ENCODE measurements around the gene NOL4L.

Gene NOL4L

DNA sequence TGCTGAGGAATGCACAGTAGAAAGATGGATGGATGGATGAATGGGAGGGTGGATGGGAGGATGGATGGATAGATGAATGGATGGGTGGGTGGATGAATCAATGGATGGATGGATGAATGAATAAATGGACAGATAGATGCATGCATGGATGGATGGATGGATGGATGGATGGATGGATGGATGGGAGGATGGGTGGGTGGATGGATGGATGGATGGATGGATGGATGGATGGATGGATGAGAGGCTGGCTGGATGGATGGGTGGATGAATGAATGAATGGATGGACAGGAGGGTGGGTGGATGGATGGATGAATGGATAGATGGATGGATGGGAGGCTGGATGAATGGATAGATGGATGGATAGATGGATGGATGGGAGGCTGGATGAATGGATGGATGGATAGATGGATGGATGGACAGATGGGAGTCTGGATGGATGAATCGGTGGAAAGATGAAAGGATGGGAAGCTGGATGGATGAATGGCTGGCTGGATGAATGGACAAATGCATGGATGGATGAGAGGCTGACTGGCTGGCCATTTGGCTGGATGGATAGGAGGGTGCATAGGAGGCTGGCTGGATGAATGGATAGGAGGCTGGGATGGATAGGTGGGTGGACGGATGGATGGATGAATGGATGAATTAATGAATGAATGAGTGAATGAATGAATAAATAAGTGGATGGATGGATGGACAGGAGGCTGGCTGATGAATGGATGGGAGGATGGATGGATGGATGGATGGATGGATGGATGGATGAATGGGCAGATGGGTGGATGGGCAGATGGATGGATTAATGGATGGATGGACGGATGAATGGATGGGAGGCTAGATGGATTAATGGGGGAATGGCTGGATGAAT is 28.3 kb upstream of the NOL4L start:
- no peak for DNase-seq (ENCODE audit: low read depth in 3 of 3)

- DNase-seq (ENCODE audit: low read depth in 3 of 3): no peak
These were observed 27.4 kb upstream of the NOL4L start for GRCh38 chr20:32612351-32613191.

DNA sequence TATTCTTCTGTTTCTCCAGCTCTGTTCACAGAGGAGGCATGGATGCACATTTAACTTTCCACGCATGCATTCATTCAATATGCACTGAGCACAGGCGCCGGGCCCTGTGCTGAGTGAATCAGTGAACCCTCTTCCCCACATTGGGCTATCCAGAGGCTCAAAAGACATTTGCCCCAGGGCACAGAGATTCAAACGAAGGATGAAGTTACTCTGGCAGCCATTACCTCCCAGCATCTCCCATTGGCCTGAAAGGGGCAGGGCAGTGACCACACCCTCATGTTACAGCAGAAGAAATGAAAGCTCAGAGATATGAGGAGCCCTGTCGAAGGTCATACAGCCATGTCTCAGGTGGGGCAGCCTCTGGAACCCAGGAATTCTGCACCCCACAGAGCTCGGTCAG is 26.7 kb upstream of the NOL4L start:
- no peak for DNase-seq (ENCODE audit: low read depth in 3 of 3)

DNA sequence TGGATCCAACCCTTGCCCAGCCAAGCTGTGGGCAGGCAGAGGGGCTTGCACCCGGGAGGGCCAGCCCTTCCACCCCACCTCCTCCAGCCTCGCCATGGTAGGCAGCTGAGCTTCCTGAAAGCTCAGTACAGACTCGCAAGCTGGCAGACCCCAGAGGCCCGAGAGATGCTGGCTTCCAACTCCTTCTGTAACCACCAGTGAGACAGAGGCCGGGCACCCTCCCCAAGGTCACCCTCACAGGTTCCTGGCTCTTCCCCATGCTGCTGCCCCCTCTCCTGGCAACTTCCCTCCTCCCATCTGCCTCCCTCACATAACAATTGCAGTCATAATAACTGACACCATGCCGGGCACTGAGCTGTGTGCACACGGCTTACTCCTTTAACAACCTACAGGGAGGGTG is 26.2 kb upstream of the NOL4L start:
- DNase-seq (ENCODE audit: low read depth in 3 of 3): no peak

DNA sequence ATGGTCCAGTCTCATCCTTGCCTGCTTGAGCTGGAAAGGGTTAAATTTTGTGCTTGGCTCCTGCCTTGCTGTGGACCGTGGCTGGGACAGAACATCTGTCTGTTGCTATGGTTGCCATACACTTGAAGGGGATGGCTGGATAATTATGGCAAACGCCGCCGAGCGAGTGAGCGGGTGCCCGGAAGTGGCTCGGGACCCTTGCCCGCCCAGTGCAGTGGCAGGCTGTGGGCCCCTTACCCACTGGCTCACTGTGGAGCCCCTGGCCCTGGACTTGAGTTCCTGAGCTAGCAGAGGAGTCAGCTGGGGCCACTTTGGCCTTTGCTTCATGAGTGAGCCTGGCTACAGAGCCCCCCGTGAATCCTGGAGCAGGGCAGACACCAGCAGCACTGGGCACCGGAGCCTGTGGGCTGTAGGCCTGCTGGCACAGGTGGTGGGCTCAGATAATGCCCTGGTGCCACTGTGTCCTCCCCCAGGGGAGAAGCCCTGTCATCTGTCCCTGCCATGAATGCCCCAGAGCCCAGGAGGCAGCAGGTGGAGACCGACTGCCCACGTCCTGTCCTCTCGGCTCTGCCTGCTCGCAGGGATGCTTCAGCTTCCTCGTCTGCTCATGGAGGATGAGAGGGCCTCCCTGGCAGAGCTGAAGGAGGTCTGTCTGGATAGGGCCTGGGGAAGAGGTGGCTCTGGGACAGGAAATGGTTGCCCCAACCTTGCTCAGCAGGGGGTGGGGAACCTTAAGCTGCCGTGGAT is 25.5 kb upstream of the NOL4L start:
- DNase-seq (ENCODE audit: low read depth in 3 of 3): no peak

GRCh38 chr20:32609993-32610392 is 24.9 kb upstream of the NOL4L start:
- no peak for DNase-seq (ENCODE audit: low read depth in 3 of 3)

- no peak for DNase-seq (ENCODE audit: low read depth in 3 of 3)
These were observed 24.1 kb upstream of the NOL4L start for GRCh38 chr20:32609111-32609773.

- DNase-seq (ENCODE audit: low read depth in 3 of 3): no peak
These were observed 23.5 kb upstream of the NOL4L start for GRCh38 chr20:32608664-32609015.

DNA sequence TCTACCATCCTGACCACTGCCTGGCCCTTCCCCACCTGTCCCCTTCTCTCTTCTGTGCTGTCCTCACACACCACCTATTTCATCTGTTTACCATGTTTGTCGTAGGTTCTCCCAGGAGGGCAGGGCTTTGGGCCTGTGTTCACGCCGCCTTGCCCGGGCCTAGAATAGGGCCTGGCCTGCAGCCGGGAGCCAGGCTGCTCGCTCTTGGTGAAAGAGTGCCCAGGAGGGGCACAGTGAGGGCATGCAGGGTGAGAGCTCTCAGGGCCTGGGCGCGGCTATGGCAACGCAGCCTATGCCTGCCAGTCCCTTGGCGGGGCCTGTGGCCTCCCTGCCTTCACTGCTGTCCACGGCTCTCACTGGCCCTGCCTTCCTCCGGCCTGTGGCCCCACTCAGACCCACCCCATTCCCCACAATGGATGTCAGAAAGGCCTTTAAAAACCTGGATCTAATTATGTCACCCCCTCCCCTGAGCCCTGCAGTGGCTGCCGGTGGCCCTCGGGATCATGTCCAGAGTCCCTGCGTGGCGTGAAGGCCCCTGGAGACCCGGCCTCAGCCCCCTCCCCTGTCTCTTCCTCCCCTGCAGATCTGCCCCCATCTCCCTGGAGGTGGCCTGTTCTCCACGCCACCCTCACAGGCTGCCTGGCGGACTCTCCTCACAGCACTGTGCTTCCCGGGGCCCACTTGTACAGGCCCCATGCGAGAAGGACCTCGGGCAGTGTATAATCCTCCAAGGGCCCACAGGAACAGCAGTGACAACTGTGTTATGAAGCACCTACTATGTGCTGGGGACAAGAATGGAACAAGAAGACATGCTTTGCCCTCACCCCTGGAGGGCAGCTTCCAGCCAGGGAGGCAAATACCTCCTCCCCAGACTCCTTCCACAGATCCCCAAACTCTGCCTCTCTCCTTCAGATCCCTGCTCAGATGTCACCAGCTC is 22.9 kb upstream of the NOL4L start:
- DNase-seq (ENCODE audit: low read depth in 3 of 3): no peak

GRCh38 chr20:32607324-32607723 is 22.2 kb upstream of the NOL4L start:
- no peak for DNase-seq (ENCODE audit: low read depth in 3 of 3)

GRCh38 chr20:32606790-32607189 is 21.7 kb upstream of the NOL4L start:
- no peak for DNase-seq (ENCODE audit: low read depth in 3 of 3)

DNA sequence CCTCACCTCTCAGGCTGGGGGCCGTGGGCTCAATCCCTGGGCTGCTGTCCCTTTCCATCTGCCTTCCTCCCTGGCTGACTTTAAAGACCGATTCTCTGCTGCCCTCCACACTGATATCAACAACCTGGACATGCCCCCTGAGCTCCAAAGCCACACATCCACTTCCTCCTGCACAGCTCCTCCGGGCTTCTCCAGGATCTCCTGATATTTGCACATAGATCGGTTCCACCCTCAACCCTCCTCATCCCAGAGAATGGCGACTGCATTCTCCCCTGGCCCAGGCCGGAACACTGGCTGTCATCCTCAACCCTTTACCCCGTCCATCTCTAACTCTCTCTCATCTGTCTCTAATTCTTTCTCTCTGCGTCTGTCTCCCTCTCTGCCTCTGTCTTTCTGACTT is 21.0 kb upstream of the NOL4L start:
- DNase-seq (ENCODE audit: low read depth in 3 of 3): no peak

GRCh38 chr20:32605167-32605656 is 20.1 kb upstream of the NOL4L start:
- no peak for DNase-seq (ENCODE audit: low read depth in 3 of 3)

GRCh38 chr20:32603046-32603726 is 18.1 kb upstream of the NOL4L start:
- no peak for DNase-seq (ENCODE audit: low read depth in 3 of 3)

DNA sequence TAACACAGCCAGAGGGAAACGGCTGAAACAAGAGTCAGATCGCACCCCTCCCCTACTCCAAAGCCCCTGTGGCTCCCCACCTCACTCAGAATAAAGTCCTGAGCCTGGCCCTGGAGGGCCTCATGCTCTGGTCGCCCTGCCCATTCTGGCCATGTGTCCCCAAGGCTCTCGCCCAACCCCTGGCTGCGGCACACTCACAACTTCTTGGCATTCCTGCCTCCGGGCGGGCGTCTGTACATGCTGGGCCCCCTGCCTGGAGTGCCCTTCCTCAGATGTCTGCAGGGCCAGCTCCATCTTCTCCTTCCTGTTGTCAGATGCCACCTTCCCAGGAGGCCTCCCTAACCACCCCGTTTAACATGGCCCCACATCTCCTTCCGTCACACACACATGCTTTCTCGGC is 17.1 kb upstream of the NOL4L start:
- DNase-seq (ENCODE audit: low read depth in 3 of 3): no peak

DNA sequence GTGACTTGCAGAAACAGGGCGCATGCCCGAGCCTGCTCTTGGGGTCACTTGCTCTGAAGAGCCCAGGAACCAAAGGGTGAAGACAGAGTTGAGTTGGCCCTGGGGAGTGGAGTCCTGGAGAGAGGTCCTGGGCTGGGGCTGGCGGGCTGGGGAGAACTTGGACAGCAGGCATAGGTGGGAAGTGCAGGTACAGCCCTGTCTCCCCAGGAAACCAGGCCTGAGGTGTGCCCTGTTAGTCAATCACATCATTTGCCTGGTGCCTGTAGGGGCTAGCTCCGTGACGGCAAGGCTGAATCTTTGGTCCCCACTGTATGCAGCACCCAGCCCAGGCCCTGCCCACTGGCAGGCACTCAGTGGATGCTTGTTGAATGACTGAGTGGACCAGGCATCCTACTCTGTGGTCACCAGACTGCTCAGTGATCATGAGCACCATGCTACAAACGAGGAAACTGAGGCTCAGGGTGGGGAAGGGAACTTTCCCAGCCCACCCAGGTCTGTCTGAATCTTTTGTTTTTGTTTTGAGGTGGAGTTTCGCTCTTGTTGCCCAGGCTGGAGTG is 15.6 kb upstream of the NOL4L start:
- no peak for DNase-seq (ENCODE audit: low read depth in 3 of 3)

- no peak for DNase-seq (ENCODE audit: low read depth in 3 of 3)
These were observed 14.7 kb upstream of the NOL4L start for GRCh38 chr20:32599783-32600340.

DNA sequence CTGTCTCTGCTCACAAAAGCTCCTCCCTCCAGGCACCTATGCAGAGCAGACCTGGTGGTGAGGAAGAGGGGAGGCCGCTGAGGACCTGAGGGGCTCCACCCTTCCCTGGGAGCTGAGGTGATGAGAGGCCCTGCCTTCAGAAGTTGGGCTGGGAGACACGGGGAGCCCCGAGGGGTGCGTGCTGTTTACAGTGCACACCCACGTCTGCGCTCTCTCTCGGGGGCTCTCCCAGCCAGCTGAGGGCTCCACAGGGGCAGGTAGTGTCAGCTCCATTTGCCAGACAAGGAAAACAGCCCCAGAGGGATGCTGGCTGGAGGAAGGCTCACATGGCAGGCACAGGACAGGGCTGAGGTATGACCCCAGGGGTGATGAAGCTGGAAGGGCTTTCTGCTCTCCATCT is 13.5 kb upstream of the NOL4L start:
- no peak for DNase-seq (ENCODE audit: low read depth in 3 of 3)

DNA sequence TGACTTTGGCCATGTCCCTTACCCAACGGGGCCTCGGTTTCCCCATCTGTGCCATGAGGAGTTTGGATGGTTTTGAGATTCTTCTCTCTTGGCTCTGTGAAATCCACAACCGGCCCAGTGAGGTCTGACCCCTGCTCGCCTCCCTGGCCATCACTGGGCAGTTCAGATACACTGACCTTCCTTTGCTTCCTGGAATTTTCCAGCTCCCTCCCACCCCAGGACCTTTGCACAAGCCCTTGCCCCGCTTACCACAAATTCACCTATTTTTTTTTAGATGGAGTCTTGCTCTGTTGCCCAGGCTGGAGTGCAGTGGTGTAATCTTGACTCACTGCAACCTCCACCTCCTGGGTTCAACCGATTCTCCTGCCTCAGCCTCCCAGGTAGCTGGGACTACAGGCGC is 12.6 kb upstream of the NOL4L start:
- DNase-seq (ENCODE audit: low read depth in 3 of 3): no peak

All from stimulated activated CD4-positive, alpha-beta T cell treated with anti-CD3 and anti-CD28 coated beads, TNF-alpha, amount 100 ng/mL, for 24 hours (primary cell).